Left renal cortex interstitium (tissue), 4 donors: ENCODE measurements around the gene SF1. TPM values are rescaled to one million over a fixed set of nuclear protein-coding genes. Genes with fewer than 3 reads are reported as not detected.

ENCODE experiments used
- DNase-seq, 4 donors: peaks; one replicate each; pipeline ENCODE4 v3.0.0-alpha.2; 2013; ENCODE audit warnings: low read depth in 4 of 4, low spot score in 2 of 4, missing footprints in 1 of 4
- polyA plus RNA-seq, 4 donors: library from polyadenylated mRNA; unstranded; fragments of 120-200 nt; gene quantifications; one replicate each; pipeline ENCODE4 v1.2.1, GENCODE V29; 2013; ENCODE audit not compliant: insufficient read length in 4 of 4

Gene SF1
- polyA plus RNA-seq, 4 donors = 263 to 497 (median 371) TPM

DNA sequence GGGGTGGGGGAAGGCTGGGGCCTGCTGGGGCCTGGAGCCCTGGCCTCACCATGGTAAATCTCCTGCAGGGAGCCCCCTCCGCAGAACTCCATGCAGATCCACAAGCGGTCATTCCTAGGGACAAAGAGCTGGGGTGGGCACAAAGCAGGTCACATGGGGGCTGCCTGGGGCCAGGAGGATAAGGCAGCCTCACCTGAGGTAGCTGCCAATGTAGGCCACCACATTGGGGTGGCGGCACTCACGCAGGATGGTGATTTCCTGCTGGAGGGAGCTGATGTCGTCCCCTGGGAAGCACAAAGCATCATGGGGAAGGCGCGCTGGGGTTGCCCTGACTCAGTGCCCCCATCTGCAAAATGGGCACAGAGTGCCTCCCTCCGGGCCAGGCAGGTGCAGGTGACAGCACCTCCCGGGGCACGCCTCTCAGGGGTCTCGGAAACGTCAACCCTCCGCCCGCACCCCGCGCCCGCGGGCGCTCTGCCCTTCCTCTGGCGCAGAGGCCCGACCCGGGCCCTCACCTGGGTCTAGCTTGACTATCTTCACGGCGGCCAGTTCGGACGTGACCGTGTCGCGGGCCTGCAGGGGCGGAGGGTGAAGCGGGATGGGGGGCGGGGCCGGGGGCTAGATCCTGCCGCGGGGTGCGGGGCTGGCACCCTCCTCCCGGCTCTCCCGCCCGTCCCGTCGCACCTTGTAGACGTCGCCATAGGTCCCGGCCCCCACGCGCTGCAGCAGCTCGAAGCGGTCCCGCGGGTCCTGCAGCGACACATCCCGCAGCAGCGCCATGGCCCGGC lies 24.2 kb upstream of the SF1 start:
- DNase-seq = no peak

GRCh38 chr11:64801561-64802369 lies 23.4 kb upstream of the SF1 start:
- no peak for DNase-seq

DNA sequence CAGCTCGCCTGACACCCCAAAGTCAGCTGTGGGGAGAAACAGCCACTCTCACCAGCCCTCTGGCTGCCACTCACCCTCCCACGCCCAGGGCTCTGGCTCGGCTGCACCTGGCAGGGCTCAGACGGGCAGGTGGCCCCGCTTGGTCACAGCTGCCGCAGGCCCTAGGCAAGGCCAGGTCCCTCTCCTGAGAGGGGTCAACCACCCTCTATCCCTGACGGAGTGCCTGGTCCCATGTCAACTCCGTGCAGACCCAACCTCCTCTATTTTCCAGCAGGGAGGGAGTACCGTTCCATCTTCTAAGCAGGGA lies 22.8 kb upstream of the SF1 start:
- DNase-seq = no peak

DNA sequence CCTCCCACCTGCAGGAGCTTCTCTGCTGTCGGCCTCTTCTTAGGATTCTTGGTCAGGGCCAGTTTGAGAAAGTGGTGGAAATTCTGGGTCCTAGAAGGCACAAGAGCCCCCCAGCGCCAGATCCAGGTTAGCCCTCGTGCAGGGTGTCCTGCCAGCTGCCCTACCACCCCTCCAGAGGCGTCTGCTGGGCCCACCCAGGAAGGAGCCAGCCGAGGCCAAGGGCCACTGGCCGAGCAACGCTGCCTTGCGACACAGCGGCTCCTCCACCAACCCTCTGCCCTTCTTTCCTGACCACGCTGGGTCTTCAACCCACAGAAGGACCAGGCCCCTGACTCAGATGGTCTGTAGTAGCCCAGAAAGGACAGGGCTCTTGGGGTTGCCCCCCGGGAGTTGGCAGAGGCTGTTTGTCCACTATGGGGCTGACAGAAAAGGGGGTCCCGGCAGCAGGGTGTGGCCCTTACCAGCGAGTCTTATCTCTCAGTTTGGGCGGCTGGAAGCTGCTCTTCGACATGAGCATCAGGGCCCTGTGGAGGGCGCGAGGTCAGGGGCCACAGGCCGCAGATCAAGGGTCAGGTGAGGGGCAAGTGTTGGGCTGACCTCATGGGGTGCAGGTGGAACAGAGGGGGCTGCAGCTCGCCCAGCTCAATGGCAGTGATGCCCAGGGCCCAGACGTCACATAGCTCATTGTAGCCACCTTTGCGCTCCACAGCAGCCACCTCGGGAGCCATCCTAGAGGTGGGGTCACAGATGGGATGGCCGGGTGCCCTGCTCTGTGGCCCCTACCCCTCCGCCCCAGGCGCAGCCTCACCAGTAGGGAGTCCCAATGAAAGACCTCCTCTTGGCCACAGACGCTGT lies 22.2 kb upstream of the SF1 start:
- DNase-seq = no peak

DNA sequence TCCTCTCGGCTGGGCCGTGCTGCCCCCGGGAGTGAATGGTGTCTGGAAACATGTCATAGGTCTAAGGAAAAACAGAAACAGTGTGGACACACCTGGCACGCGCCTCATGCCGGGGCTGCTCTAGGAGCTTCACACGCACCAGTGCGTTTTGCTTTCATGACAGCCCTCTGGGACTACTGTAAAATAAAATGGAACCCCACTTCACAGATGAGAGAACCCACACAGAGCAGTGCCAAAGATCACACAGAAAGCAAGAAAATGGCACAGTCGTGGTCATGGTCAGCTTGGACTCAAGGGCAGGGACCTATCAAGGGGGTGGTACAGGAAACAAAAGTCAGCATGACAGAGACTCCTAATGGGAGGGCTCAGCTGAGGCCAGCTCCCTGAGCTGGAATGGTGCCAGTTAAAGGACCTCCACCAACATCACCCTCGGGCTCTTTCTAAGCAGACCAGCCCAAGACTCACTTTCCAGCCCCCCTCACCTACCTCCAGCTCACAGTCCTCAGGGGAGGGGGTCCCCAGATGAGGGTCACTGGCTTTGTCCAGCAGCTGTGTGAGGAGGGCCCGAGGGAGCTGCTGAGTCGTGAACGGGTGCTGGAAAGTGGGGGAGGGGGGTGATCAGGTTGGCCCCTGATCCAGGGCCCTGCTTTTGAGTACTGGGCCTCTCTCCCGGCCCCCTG lies 21.4 kb upstream of the SF1 start:
- DNase-seq = no peak

DNA sequence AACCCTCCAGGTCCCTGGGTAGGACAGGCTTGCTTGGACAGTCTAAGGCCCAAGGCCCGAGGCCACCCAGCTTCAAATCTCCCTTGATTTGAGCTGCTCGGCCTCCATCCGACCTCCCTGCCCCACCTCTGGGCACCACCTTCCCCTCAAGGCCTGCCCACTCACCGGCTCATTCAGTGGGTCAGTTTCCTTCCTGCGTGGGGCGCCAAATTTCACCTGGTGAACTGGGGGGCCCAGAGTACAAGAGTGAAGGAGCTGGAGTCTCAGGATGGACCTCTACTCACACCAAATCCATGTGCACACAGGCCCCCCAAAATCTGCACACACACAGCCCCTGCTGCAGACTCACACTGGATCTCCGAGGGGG lies 20.9 kb upstream of the SF1 start:
- DNase-seq = no peak

- no peak for DNase-seq
These were observed 18.6 kb upstream of the SF1 start for GRCh38 chr11:64796757-64797541.

- DNase-seq = no peak
These were observed 17.9 kb upstream of the SF1 start for GRCh38 chr11:64796047-64796756.

DNA sequence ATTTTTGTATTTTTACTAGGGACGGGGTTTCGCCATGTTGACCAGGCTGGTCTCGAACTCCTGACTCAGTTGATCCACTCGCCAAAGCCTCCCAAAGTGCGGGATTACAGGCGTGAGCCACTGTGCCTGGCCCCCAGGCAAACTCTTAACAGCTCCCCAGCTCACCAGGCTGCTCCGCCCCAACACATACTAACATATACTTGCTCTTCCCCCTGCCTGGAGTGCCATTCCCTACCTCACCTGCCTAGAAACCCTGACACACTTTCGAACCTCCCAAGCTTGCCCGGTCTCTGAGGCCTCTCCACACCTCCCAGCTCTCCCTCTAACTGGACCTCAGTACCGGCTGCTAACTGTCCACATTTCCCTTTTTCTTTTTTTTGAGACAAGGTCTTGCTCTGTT lies 16.2 kb upstream of the SF1 start:
- no peak for DNase-seq

- no peak for DNase-seq
These were observed 15.2 kb upstream of the SF1 start for GRCh38 chr11:64793271-64794160.

DNA sequence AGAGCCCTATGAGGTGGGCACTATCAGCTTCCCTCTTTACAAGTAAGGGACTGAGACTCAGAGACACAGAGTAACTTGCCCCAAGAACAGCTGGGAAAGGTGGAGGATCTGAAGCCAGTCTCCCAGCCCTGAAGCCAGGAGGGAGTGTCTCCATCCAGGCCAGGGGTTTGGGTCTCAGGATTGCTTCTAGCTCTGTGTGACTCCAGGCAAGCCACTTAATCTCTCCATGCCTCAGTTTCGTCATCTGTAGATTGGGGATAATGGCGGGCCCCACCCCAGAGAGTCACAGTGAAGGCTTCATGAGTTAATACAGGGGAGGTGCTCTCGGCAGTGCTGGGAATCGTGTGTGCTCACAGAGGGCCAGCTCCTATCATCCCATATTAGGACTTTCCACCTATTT lies 14.1 kb upstream of the SF1 start:
- no peak for DNase-seq

- no peak for DNase-seq
These were observed 13.5 kb upstream of the SF1 start for GRCh38 chr11:64791781-64792291.

GRCh38 chr11:64790205-64791095 lies 12.1 kb upstream of the SF1 start:
- no peak for DNase-seq

DNA sequence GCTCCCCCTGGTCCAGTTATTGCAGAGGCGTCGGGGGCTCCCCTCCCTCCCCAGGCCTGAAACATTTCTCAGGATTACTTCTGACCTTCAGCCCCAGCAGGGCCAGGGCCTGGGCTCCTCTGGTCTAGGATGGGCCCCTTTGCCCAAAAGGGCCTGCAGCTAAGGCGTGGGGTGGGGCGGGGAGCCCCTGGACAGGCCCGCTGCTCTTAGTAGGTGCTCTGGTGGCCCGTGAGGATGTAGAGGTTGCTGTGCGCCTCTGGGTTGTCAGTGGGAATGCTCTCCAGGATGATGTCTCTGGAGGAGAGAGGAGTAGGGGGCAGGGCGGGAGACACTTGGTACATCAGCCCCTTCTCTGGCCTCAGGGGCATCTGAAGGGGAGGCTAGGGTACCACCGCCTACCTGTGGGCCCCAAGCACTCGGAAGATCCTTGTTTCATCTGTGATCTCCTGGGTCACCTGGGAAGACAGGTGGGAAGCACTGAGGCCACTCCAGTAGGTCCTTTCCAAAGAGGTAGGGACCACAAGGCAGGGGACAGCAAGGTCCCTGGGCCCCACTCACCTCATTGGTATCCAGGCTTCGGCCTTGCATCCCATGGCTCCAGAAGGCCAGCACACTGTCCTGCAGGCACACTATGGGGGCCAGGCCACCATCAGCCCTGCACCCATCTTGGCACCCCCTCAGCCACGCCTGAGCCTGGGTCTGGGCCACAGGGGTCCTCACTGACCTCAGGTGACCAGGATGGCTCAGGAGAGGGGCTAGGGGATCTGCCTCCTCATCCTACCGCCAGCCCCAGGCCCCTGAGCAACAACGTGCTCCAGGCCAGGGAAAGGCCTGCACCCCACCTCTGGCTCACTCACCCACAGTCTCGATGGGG lies 11.2 kb upstream of the SF1 start:
- DNase-seq = no peak

DNA sequence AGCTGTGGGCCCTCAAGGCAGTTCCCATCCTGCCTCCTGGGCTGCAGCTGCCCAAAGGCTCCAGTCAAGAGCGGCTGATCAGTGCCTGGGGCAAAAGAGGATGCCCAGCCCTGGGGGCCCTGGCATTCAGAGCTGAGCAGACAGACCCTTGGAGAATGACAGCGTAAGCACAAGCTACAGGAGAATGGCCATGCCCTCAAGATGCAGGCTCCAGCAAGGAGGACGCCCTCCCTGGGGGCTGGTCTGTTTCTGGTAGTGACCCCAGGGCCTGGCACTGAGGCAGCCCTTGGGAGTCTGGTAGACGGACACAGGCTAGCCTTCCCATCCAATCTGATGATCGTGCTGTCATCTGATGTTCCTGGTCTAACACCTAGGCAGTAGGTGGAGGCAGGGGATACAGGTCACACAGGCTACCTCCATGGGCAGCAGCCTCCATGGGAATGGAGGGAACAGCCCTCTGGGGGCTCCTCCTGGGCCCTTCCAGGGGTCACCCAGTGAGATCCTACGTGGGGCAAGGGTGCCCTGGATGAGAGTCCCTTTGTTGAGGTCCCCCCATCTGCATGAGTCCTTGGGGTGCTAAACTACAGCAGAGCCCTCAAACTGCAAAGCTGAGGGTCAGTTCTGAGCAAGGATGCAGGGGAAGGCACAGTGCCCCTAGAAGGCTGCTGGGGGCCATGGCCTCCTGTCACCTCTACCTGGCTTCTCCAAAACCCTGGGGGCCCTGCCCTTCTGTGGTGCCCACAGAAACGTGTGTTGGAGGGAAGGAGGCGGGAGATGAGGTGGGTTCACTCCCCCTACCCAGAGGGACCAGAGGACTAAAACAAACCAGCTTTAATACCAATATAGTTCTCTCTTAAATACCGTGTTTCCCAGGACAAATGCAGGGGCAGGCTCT lies 10.2 kb upstream of the SF1 start:
- DNase-seq = no peak
